Esophagus muscularis mucosa (tissue), 4 donors: Measurements from ENCODE around the gene KIAA1614. TPM values are rescaled to one million over a fixed set of nuclear protein-coding genes. Genes with fewer than 3 reads are reported as not detected.

Source experiments
- DNase-seq: peaks from one replicate; pipeline ENCODE4 v3.0.0-alpha.2; 2017; ENCODE audit errors: extremely low spot score
- H3K27ac ChIP-seq, 4 donors: fragments of 200-600 bp; sonication (generic); replicated peaks in 1 of 4; 1 replicate in 3 of 4; 2 replicates in 1 of 4; pipeline ENCODE4 v1.5.1; 2016 to 2019; ENCODE audit warnings: mild to moderate bottlenecking in 1 of 4
- H3K27me3 ChIP-seq, 4 donors: fragments of 200-600 bp; sonication (generic); one replicate each; pipeline versions ENCODE4 v1.5.1 to v1.6.0; 2016 to 2019
- H3K36me3 ChIP-seq, 4 donors: fragments of 200-600 bp; sonication (generic); one replicate each; pipeline ENCODE4 v1.5.1; 2016 to 2019
- H3K4me1 ChIP-seq, 4 donors: fragments of 200-600 bp; sonication (generic); one replicate each; pipeline ENCODE4 v1.5.1; 2016 to 2019
- H3K4me3 ChIP-seq, 4 donors: fragments of 200-600 bp; sonication (generic); 1 replicate in 2 of 4; 2 replicates in 2 of 4; pipeline ENCODE4 v1.5.1; 2016 to 2019; ENCODE audit warnings: mild to moderate bottlenecking in 4 of 4, moderate library complexity in 1 of 4
- H3K9me3 ChIP-seq, 4 donors: fragments of 200-600 bp; sonication (generic); 1 replicate in 3 of 4; 2 replicates in 1 of 4; pipeline ENCODE4 v1.5.1; 2016 to 2019
- EP300 ChIP-seq: sonication (generic); formaldehyde crosslinking; IDR thresholded peaks from one replicate; pipeline ENCODE4 v1.6.1; 2017; ENCODE audit warnings: antibody characterized with exemption
- POLR2A ChIP-seq: fragments of 450-650 bp; IDR thresholded peaks from one replicate; pipeline ENCODE4 v1.6.1; 2017; ENCODE audit warnings: antibody characterized with exemption, moderate library complexity, mild to moderate bottlenecking, low read depth
- POLR2AphosphoS5 ChIP-seq, 2 donors: sonication (generic); formaldehyde crosslinking; IDR thresholded peaks; one replicate each; pipeline ENCODE4 v1.6.1; 2017; ENCODE audit warnings: antibody characterized with exemption in 2 of 2
- WGBS: methylation state at CpG from one replicate; pipeline ENCODE4 v1.1.5; 2018; 5-methylcytosine and 5-hydroxymethylcytosine counted together
- intact Hi-C: fragments of 100-400 bp; cut with DNase I; formaldehyde crosslinking; loops from one replicate; pipeline ENCODE4 v1.15.1; 2023
- total RNA-seq, 4 donors: library from RNA; depleted of rRNA; stranded (reverse); fragments of >200 nt; gene quantifications; one replicate each; pipeline versions ENCODE4 v1.1.0 to v1.2.1, GENCODE V29; 2016
- TF ChIP-seq, protein P1 (sequence below), 3 experiments: fragments of 200-600 bp in 2 of 3; fragments of 450-650 bp in 1 of 3; sonication (generic) in 2 of 3; IDR thresholded peaks; one replicate each; pipeline ENCODE4 v1.5.1; 2017 to 2019; ENCODE audit warnings: antibody characterized with exemption in 3 of 3, mild to moderate bottlenecking in 2 of 3, moderate library complexity in 1 of 3

The KIAA1614 gene
- total RNA-seq, 4 donors from 2014 or later, result 15.4 to 30.0 (median 17.4) TPM

DNA sequence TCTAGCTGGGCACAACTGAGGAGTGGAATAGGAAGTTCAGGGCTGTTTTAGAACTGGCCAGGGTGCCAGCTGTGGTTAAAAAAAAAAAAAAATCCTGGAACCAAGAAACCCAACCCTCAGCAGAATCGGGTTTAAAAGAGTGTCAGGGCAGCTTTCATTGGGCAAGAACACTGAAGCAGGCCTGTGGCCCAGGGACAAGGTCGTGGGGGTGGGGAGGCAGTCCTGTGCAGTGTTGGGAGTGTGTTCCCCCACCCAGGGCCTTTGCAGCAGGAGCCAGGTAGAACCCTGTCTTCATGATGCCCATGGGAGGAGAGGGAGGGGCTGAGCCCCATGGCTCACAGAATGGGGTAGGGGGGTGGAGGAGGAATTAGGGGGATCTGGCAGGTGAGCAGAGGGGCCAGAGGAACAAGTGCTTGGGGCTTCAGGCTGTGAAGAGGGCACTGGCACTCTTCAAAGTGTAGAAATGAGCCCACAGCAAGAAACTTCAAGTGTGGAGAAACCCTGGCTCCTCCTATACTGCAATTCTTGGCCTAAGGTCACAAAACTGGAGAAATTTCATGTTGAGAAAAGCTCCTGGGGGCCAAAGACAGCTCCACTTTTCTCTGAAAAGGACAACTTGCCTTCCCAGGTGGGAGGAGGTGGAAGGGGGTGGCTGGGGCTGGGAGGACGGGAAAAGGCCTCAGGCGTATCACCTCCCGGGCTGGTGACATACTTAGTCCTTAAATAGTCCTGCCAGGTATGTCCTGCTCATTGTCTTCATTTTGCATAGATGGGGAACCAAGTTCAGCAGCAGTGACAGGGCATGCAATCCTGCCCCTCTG is 39.3 kb downstream of the KIAA1614 start:
- no peak overlapping the region for H3K27ac ChIP-seq

GRCh38 chr1:180952657-180953013 is 39.9 kb downstream of the KIAA1614 start:
- H3K27ac ChIP-seq, result no peak overlapping the region
- H3K36me3 ChIP-seq, result peaks cover 0 to 36% (median 20%) of the 10 kb centered on the region in 4 donors
- H3K4me3 ChIP-seq, result no peak overlapping the region
- DNase-seq, result no peak
- 97% methylated on average over 6 of the region's 6 CpGs for WGBS
- H3K27me3 ChIP-seq, result no peaks in the 10 kb centered on the region
- H3K9me3 ChIP-seq, result no peaks in the 10 kb centered on the region
- TF ChIP-seq POLR2AphosphoS5 (IDR thresholded peaks at IDR 0.05) (no peak), EP300 (no peak), POLR2A (no peak)
- TF ChIP-seq, protein P1, sequence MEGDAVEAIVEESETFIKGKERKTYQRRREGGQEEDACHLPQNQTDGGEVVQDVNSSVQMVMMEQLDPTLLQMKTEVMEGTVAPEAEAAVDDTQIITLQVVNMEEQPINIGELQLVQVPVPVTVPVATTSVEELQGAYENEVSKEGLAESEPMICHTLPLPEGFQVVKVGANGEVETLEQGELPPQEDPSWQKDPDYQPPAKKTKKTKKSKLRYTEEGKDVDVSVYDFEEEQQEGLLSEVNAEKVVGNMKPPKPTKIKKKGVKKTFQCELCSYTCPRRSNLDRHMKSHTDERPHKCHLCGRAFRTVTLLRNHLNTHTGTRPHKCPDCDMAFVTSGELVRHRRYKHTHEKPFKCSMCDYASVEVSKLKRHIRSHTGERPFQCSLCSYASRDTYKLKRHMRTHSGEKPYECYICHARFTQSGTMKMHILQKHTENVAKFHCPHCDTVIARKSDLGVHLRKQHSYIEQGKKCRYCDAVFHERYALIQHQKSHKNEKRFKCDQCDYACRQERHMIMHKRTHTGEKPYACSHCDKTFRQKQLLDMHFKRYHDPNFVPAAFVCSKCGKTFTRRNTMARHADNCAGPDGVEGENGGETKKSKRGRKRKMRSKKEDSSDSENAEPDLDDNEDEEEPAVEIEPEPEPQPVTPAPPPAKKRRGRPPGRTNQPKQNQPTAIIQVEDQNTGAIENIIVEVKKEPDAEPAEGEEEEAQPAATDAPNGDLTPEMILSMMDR (IDR thresholded peaks at IDR 0.05), result no peak
- H3K4me1 ChIP-seq, result peaks cover 8 to 54% (median 24%) of the 10 kb centered on the region in 4 donors
- intact Hi-C loops, result loop anchor here (5.0 to 10.0 kb wide), 2 partner anchors 35 to 62 kb away; no protein-coding TSS in a partner anchor

More for the DNA sequence above, 39.3 kb downstream of the KIAA1614 start:
- Histone ChIP-seq H3K27me3 (no peaks in the 10 kb centered on the region), H3K36me3 (peaks cover 0 to 41% (median 20%) of the 10 kb centered on the region in 4 donors), H3K4me1 (peaks cover 8 to 50% (median 24%) of the 10 kb centered on the region in 4 donors), H3K9me3 (no peaks in the 10 kb centered on the region), H3K4me3 (no peak overlapping the region)
- WGBS, result 74% methylated on average over 5 of the region's 5 CpGs
- DNase-seq, result no peak
- no peak for TF ChIP-seq EP300
- no peak for TF ChIP-seq POLR2AphosphoS5 (IDR thresholded peaks at IDR 0.05)
- no peak for TF ChIP-seq POLR2A
- TF ChIP-seq, protein P1 (IDR thresholded peaks at IDR 0.05), result no peak
- intact Hi-C loops, result loop anchor here (5.0 to 10.0 kb wide), 2 partner anchors 35 to 63 kb away; no protein-coding TSS in a partner anchor

GRCh38 chr1:180953291-180954004 is 40.8 kb downstream of the KIAA1614 start:
- H3K9me3 ChIP-seq, result no peaks in the 10 kb centered on the region
- H3K4me1 ChIP-seq, result peaks cover 8 to 54% (median 22%) of the 10 kb centered on the region in 4 donors
- TF ChIP-seq POLR2AphosphoS5 (IDR thresholded peaks at IDR 0.05), result no peak
- no peak for TF ChIP-seq POLR2A
- TF ChIP-seq EP300, result no peak
- TF ChIP-seq, protein P1 (IDR thresholded peaks at IDR 0.05), result no peak
- H3K36me3 ChIP-seq, result peaks cover 0 to 28% (median 16%) of the 10 kb centered on the region in 4 donors
- no peaks in the 10 kb centered on the region for H3K27me3 ChIP-seq
- DNase-seq, result no peak
- intact Hi-C loops, result loop anchor here (5.0 to 10.0 kb wide), 2 partner anchors 36 to 61 kb away; no protein-coding TSS in a partner anchor
- peak overlapping the region; percentile 60 to 75 (median 73) for H3K27ac ChIP-seq
- no CpG with 5 or more reads among the region's 41 CpGs for WGBS
- peak overlapping the region; percentile 64 to 70 (median 70) for H3K4me3 ChIP-seq

DNA sequence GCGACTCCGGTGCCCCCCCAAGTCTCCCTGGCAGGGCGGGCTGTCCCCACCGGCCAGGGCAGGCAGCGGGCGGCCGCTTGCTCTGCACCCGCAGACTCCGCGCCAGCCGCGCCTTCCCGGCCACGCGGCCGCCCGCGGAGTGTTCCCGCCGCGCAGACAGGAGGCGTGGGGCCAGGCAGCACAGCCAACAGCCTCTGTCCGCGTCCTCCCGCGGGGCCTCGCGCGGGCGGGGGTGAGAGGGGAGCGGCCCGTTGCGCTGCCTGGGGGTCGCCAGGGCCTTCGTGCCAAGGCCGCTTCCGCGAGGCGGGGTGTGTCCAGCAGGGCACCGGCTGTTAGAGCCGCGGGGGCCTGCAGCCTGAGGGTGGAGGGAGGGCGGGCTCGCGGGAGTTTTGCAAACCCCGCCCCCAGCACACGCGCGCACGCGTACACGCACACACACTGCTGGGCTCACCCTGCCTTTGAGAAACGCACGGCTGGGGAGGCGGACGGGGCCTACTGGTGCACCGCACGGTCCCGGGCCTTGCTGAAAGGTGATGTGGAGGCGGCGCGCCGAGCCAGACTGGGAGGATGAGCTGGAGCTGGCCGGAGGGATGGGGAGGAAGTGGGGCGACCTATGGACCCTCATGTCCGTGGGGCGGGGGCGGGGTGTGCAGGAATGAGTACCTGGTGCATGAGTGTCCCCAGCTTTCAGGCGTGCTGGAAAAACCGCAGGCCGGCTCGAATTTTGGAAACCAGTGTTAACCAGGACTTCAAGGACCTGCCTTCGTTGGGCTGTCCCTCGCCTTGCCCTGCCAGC is 41.5 kb downstream of the KIAA1614 start:
- H3K27ac ChIP-seq, result peak overlapping the region; percentile 60 to 75 (median 73)
- H3K36me3 ChIP-seq, result peaks cover 0 to 22% (median 15%) of the 10 kb centered on the region in 4 donors
- intact Hi-C loops, result loop anchor here (5.0 to 10.0 kb wide), 2 partner anchors 37 to 61 kb away; no protein-coding TSS in a partner anchor
- 22% methylated on average over 28 of the region's 74 CpGs for WGBS
- no peaks in the 10 kb centered on the region for H3K9me3 ChIP-seq
- no peak for DNase-seq
- H3K4me1 ChIP-seq, result peaks cover 8 to 46% (median 22%) of the 10 kb centered on the region in 4 donors
- TF ChIP-seq POLR2A (no peak), EP300 (no peak), POLR2AphosphoS5 (IDR thresholded peaks at IDR 0.05) (peak; percentile 42 to 47)
- TF ChIP-seq, protein P1 (IDR thresholded peaks at IDR 0.05), result peak; percentile 9 to 26 (median 23)
- no peaks in the 10 kb centered on the region for H3K27me3 ChIP-seq
- peak overlapping the region; percentile 64 to 70 (median 70) for H3K4me3 ChIP-seq
